GM21737 (cell line): ENCODE data around the gene SLC10A1.
"Not testable (repeated sequence)": the region's sequence is repeated elsewhere in the genome, so short reads cannot be mapped to it uniquely, and the experiment has no call there.

Experiments used
- ATAC-seq: cut with Tn5 transposase; IDR thresholded peaks from one replicate; pipeline ENCODE4 v1.9.1; 2021; ENCODE audit warnings: mild to moderate bottlenecking, moderate library complexity; ENCODE audit not compliant: unreplicated experiment

SLC10A1 gene

GRCh38 chr14:69796797-69797500 is at the start of gene SLC10A1:
Gene SLC10A1, minus strand, starts transcription at chr14:69797241. Its CDS starts 86 bp downstream, at chr14:69797155.
- ATAC-seq: no peak

- no peak for ATAC-seq
Observed at GRCh38 chr14:69845787-69846186, 48.7 kb upstream of the SLC10A1 start.

- no peak for ATAC-seq
Observed at GRCh38 chr14:69845050-69845581, 48.1 kb upstream of the SLC10A1 start.

- ATAC-seq: no peak
Observed at GRCh38 chr14:69844171-69844570, 47.1 kb upstream of the SLC10A1 start.

- no peak for ATAC-seq
Observed at GRCh38 chr14:69842686-69843420, 45.8 kb upstream of the SLC10A1 start.

GRCh38 chr14:69841656-69842055 is 44.6 kb upstream of the SLC10A1 start:
- ATAC-seq: no peak

- no peak for ATAC-seq
Observed at GRCh38 chr14:69839661-69840060, 42.6 kb upstream of the SLC10A1 start.

GRCh38 chr14:69838881-69839416 is 41.9 kb upstream of the SLC10A1 start:
- no peak for ATAC-seq

GRCh38 chr14:69828879-69829278 is 31.8 kb upstream of the SLC10A1 start:
- ATAC-seq: no peak

- ATAC-seq: no peak
Observed at GRCh38 chr14:69828354-69828753, 31.3 kb upstream of the SLC10A1 start.

- ATAC-seq: no peak
Observed at GRCh38 chr14:69827560-69827959, 30.5 kb upstream of the SLC10A1 start.

- no peak for ATAC-seq
Observed at GRCh38 chr14:69822456-69822855, 25.4 kb upstream of the SLC10A1 start.

GRCh38 chr14:69820991-69821390 is 23.9 kb upstream of the SLC10A1 start:
- ATAC-seq: no peak

GRCh38 chr14:69819607-69820006 is 22.6 kb upstream of the SLC10A1 start:
- ATAC-seq: no peak

GRCh38 chr14:69818758-69819191 is 21.7 kb upstream of the SLC10A1 start:
- ATAC-seq: no peak

GRCh38 chr14:69816216-69816615 is 19.2 kb upstream of the SLC10A1 start:
- no peak for ATAC-seq

- ATAC-seq: no peak
Observed at GRCh38 chr14:69815556-69815955, 18.5 kb upstream of the SLC10A1 start.

- ATAC-seq: no peak
Observed at GRCh38 chr14:69814397-69814796, 17.4 kb upstream of the SLC10A1 start.

- not testable (repeated sequence) for ATAC-seq
Observed at GRCh38 chr14:69813346-69813745, 16.3 kb upstream of the SLC10A1 start.

GRCh38 chr14:69812711-69813110 is 15.7 kb upstream of the SLC10A1 start:
- no peak for ATAC-seq

GRCh38 chr14:69811868-69812252 is 14.8 kb upstream of the SLC10A1 start:
- ATAC-seq: no peak
